Measurements from ENCODE around the gene SEC61A2.

SEC61A2 gene

DNA sequence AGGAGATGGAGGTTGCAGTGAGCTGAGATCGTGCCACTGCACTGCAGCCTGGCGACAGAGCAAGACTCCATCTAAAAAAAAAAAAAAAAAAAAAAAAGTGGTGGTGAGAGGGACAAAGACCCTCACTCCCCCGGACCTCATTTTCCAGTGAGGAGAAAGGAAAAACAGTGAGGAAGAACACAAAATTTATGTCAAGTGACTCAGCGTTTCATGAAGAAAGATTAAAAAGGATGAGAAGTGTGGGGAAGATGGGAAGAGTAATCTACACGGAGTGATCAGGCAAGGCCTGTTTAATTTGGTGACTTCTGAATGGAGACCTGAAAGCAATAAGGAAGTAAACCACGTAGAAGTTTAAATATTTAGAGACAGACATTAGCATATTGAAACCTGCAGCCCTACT lies 59.2 kb downstream of the SEC61A2 start:
- H3K27ac ChIP-seq: no peak overlapping the region
- TF ChIP-seq, protein P1, sequence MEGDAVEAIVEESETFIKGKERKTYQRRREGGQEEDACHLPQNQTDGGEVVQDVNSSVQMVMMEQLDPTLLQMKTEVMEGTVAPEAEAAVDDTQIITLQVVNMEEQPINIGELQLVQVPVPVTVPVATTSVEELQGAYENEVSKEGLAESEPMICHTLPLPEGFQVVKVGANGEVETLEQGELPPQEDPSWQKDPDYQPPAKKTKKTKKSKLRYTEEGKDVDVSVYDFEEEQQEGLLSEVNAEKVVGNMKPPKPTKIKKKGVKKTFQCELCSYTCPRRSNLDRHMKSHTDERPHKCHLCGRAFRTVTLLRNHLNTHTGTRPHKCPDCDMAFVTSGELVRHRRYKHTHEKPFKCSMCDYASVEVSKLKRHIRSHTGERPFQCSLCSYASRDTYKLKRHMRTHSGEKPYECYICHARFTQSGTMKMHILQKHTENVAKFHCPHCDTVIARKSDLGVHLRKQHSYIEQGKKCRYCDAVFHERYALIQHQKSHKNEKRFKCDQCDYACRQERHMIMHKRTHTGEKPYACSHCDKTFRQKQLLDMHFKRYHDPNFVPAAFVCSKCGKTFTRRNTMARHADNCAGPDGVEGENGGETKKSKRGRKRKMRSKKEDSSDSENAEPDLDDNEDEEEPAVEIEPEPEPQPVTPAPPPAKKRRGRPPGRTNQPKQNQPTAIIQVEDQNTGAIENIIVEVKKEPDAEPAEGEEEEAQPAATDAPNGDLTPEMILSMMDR (conservative IDR thresholded peaks at IDR 0.05): no peak
- TF ChIP-seq ZFX (IDR thresholded peaks at IDR 0.05): no peak

GRCh38 chr10:12189426-12189825 lies 59.9 kb downstream of the SEC61A2 start:
- no peak for TF ChIP-seq ZFX (IDR thresholded peaks at IDR 0.05)
- TF ChIP-seq, protein P1 (conservative IDR thresholded peaks at IDR 0.05): no peak
- no peak overlapping the region for H3K27ac ChIP-seq

DNA sequence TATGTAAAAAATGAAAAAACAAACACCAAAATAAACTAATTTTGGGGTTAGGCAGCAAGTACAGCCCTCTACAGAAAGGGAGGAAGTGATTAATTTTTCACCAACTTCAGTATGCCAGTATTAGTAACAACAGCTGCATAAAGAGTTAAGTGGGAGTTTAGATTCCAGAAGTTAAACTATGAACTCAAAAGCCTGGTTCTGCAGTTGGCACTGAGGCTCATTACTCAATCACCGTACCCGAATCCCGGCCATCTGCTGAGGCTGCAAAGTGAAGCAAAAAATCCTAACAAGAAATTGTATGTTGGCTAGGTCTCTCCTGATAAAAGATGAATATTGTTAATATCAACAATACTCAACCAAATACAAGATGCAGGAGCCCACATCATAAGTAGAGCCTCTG lies 62.2 kb downstream of the SEC61A2 start:
- TF ChIP-seq, protein P1 (conservative IDR thresholded peaks at IDR 0.05): no peak
- TF ChIP-seq ZFX (IDR thresholded peaks at IDR 0.05): no peak
- H3K27ac ChIP-seq: no peak overlapping the region

DNA sequence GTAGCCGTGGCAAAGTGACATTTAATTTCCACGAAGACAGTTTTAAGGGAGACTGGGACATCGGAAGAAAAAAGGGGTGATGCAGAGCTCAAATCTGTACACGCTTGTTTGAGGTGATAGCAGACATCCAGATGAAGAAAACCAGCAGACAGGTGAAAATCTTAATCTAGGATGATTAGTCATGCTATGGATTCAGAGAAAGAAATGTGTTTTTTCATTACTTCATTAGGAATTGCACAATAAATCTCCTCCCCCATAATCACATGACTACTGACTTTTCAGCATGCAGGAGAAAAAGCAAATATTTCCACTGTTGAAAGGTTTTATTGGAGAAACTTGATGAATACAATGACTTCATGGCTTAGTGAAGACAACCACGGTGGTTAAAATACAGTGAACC lies 63.7 kb downstream of the SEC61A2 start:
- no peak overlapping the region for H3K27ac ChIP-seq
- no peak for TF ChIP-seq ZFX (IDR thresholded peaks at IDR 0.05)
- TF ChIP-seq, protein P1 (conservative IDR thresholded peaks at IDR 0.05): no peak

DNA sequence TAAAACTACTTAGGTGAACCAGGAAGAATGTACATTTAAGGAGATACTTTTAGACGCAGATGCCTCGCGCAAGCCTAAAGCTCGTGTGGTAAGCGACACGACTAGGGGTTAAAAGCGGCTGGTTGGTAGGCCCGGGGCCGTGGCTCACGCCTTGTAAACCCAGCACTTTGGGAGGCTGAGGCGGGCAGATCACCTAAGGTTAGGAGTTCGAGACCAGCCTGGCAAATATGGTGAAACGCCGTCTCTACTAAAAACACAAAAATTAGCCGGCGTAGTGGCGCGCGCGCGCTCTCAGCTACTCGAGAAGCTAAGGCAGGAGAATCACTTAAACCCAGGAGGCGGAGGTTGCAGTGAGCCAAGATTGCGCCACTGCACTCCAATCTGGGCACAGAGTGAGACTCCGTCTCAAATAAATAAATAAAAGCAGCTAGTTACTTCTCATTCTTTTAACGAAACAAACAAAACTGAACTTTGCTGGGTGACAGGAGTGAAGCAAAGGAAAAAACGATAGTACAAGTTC lies 65.3 kb downstream of the SEC61A2 start:
- peak overlapping the region; percentile 85 for H3K27ac ChIP-seq

GRCh38 chr10:12195281-12195602 lies 65.8 kb downstream of the SEC61A2 start:
- H3K27ac ChIP-seq: peak overlapping the region; percentile 85

More for the DNA sequence above, 65.3 kb downstream of the SEC61A2 start:
- TF ChIP-seq, protein P1 (conservative IDR thresholded peaks at IDR 0.05): no peak
- no peak for TF ChIP-seq ZFX (IDR thresholded peaks at IDR 0.05)

GRCh38 chr10:12195603-12196506 lies 66.4 kb downstream of the SEC61A2 start, which contains the start of the genes CDC123 and NUDT5:
CDC123 (plus strand) TSS chr10:12196188; CDS start chr10:12196246, 58 bp downstream.
NUDT5 (minus strand) TSS chr10:12195891; CDS start chr10:12186291, 9,600 bp downstream.
- peak; percentile 71 for TF ChIP-seq ZFX (IDR thresholded peaks at IDR 0.05)
- TF ChIP-seq, protein P1 (conservative IDR thresholded peaks at IDR 0.05): no peak
- H3K27ac ChIP-seq: peak within 1 kb of the TSS; percentile 85

More at GRCh38 chr10:12195281-12195602, 65.8 kb downstream of the SEC61A2 start:
- TF ChIP-seq, protein P1 (conservative IDR thresholded peaks at IDR 0.05): no peak
- no peak for TF ChIP-seq ZFX (IDR thresholded peaks at IDR 0.05)

All from C4-2B (cell line).